ENCODE measurements around the gene RYR2.

GRCh38 chr1:237737938-237738610 is 696.1 kb downstream of the RYR2 start:
- TF ChIP-seq CTCF (IDR thresholded peaks at IDR 0.05): no peak
- TF ChIP-seq NFIC (IDR thresholded peaks at IDR 0.05; ENCODE audit: borderline replicate concordance): no peak

Measured in SK-N-SH (cell line).